Karpas-422 (cell line): Measurements from ENCODE around the gene WDR46. TPM values are rescaled to one million over a fixed set of nuclear protein-coding genes. Genes with fewer than 3 reads are reported as not detected.

Source experiments
- DNase-seq: peaks from one replicate; pipeline ENCODE4 v3.0.0-alpha.2; 2015
- H2AFZ ChIP-seq: fragments of 200-600 bp; sonication (generic); 2 replicates; pipeline ENCODE4 v1.6.1; 2014; ENCODE audit warnings: antibody characterized with exemption, low read length, mixed read lengths
- H3K27ac ChIP-seq: fragments of 200-600 bp; sonication (generic); 2 replicates; pipeline ENCODE4 v1.5.1; 2014; ENCODE audit warnings: mild to moderate bottlenecking, low read length, moderate library complexity
- H3K27me3 ChIP-seq: fragments of 200-600 bp; sonication (generic); 2 replicates; pipeline ENCODE4 v1.6.1; 2014; ENCODE audit warnings: low read length, mixed read lengths
- H3K36me3 ChIP-seq: fragments of 200-600 bp; sonication (generic); 2 replicates; pipeline ENCODE4 v1.6.1; 2014; ENCODE audit warnings: low read length, mixed read lengths; ENCODE audit not compliant: insufficient read depth
- H3K4me1 ChIP-seq: fragments of 200-600 bp; sonication (generic); 2 replicates; pipeline ENCODE4 v1.6.1; 2014; ENCODE audit warnings: mild to moderate bottlenecking, low read length, mixed read lengths
- H3K4me2 ChIP-seq: fragments of 200-600 bp; sonication (generic); 2 replicates; pipeline ENCODE4 v1.6.1; 2014; ENCODE audit warnings: low read length, low read depth, mild to moderate bottlenecking; ENCODE audit not compliant: poor library complexity, severe bottlenecking
- H3K4me3 ChIP-seq: fragments of 200-600 bp; sonication (generic); 2 replicates; pipeline ENCODE4 v1.5.1; 2014; ENCODE audit warnings: mild to moderate bottlenecking, antibody characterized with exemption, low read length, mixed read lengths
- H3K79me2 ChIP-seq: fragments of 200-600 bp; sonication (generic); 2 replicates; pipeline ENCODE4 v1.6.1; 2014; ENCODE audit warnings: mild to moderate bottlenecking, low read length, mixed read lengths
- H3K9ac ChIP-seq: fragments of 200-600 bp; sonication (generic); 2 replicates; pipeline ENCODE4 v1.6.0; 2014; ENCODE audit warnings: low read length
- H3K9me2 ChIP-seq: fragments of 200-600 bp; sonication (generic), shearing (Covaris generic); replicated peaks from 2 replicates; pipeline ENCODE4 v1.6.0; 2014; ENCODE audit warnings: mild to moderate bottlenecking, low read length, moderate library complexity; ENCODE audit not compliant: insufficient read depth
- H3K9me3 ChIP-seq: fragments of 300-700, 200-600 bp; sonication (generic); 2 replicates; pipeline ENCODE4 v1.6.1; 2014; ENCODE audit warnings: low read length, mixed read lengths
- H4K20me1 ChIP-seq: fragments of 200-600 bp; sonication (generic); 2 replicates; pipeline ENCODE4 v1.6.1; 2014; ENCODE audit warnings: mild to moderate bottlenecking, antibody characterized with exemption, low read length, low read depth; ENCODE audit not compliant: insufficient read depth
- total RNA-seq: library from RNA; depleted of rRNA; stranded (reverse); fragments of >200 nt; shearing (Covaris generic); gene quantifications from 2 replicates; pipeline ENCODE4 v1.2.3, GENCODE V29; 2014; ENCODE audit warnings: low replicate concordance

Gene WDR46
- total RNA-seq, 1 experiment from 2014 or later = 59.6 TPM

DNA sequence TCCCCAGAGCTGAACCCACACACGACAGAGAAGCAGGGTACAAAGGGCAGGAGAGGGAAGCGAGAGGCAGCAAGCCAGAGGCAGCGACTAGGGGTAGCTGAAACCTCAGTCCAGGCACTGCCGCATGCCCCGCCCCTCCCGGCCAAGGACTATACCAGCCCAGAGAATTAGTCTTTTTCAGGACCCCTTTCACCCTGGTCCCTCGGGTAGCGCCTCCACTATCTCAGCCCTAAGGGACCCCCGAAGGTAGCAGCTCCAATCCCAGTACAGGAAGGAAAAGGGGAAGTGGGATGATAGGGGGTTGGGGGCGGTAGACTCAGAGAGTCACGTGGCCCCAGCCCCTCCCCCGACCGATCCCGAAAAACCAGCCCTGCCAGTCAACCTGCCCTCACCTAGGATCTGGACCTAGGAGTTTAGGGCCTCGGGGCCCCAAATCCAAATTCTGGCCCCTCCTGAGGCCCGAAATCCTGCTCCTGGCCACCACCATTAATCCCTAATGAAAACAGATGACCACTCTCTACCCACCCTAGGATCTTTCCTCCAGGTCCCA lies 8.4 kb upstream of the WDR46 start:
- Histone ChIP-seq H3K27me3 (no peaks in the 10 kb centered on the region), H3K9me3 (no peaks in the 10 kb centered on the region), H3K4me2 (peak overlapping the region; percentile 79), H3K4me3 (peak overlapping the region; percentile 74), H3K79me2 (peaks cover 19% of the 10 kb centered on the region), H2AFZ (peak overlapping the region; percentile 24; the same call in 1 of the 2 replicates), H3K27ac (peak overlapping the region; percentile 92), H3K4me1 (peaks cover 20% of the 10 kb centered on the region), H3K9ac (peak overlapping the region; percentile 84), H4K20me1 (no peaks in the 10 kb centered on the region), H3K9me2 (no peaks in the 10 kb centered on the region), H3K36me3 (peaks cover 3% of the 10 kb centered on the region; the same call in 1 of the 2 replicates)
- peak; percentile 72 for DNase-seq

DNA sequence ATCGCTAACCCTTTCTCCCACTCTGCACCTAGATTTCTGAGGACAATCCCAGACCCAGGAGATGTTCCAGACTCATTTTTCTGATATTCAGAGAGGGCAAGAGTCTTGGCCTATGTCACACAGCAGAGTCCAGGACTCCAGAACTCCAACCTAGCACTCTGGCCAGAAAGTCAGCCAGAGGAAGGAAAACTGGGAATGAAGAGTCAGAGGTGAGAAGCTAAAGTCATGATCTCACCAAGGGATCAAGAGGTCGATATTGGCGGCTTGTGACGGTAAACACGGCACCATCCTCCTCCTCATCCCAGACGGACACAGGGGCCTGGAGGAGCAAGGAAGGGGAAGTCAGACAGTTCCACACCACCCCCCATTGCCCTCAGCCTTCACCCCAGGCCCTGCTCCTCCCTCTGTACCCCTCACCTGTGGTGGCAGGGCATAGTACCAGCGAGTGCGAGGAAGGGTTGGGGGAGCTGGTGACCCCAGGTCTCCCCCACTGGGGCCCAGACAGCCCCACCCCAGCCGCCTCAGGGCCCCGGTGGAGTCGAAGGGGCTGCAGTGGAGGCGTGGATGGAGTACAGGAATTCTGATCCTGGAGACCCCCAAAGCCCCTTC lies 7.9 kb upstream of the WDR46 start:
- Histone ChIP-seq H3K4me3 (peak overlapping the region; percentile 74), H3K9ac (peak overlapping the region; percentile 84), H3K36me3 (peaks cover 3% of the 10 kb centered on the region; the same call in 1 of the 2 replicates), H3K27me3 (no peaks in the 10 kb centered on the region), H4K20me1 (no peaks in the 10 kb centered on the region), H3K9me2 (no peaks in the 10 kb centered on the region), H3K4me2 (peak overlapping the region; percentile 79), H3K9me3 (no peaks in the 10 kb centered on the region), H3K79me2 (peaks cover 19% of the 10 kb centered on the region), H3K4me1 (peaks cover 20% of the 10 kb centered on the region), H3K27ac (peak overlapping the region; percentile 92), H2AFZ (no peak overlapping the region; the same call in 1 of the 2 replicates)
- DNase-seq = no peak

DNA sequence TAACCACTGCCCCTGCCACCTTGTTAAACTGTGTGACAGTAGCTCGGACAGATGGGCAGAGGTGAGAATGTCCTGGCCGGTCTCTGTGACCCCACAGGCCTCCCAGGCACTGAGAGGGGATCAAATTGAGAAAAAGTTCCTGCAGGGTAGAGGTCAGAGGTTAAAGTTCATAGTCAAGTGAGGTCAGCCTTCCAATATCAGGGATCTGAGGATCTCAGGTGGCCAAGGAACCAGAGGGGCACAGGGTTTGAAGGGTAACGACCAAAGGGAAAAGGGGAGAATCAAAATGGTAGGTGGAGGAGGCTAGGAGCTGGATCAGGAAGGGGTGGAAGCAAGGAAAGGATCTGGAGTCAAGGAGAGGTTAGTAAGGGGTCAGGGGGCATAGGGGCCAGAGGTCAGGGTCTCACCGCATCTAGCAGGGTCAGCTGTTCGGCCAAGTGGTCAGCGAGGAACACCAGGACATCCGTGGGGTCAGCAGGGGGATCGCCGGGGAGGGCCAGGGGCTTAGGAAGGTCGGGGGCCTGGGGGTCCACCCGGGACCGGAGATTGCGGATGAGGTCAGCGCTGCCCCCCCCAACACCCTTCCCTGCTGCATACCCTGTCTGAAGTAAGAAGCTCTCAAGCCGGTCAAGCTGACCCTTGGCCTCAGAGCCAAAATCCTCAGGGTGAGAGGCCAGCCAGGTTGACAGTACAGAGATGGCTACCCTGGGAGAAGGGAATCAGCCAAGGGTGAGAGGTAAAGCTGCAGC lies 6.8 kb upstream of the WDR46 start:
- H3K9me2 ChIP-seq = no peaks in the 10 kb centered on the region
- no peak overlapping the region for H3K27ac ChIP-seq
- H3K9me3 ChIP-seq = no peaks in the 10 kb centered on the region
- H3K4me2 ChIP-seq = no peak overlapping the region
- H3K79me2 ChIP-seq = peaks cover 27% of the 10 kb centered on the region
- no peak for DNase-seq
- H3K27me3 ChIP-seq = no peaks in the 10 kb centered on the region
- peaks cover 27% of the 10 kb centered on the region for H3K4me1 ChIP-seq
- no peak overlapping the region for H3K9ac ChIP-seq
- H3K4me3 ChIP-seq = no peak overlapping the region
- no peak overlapping the region for H2AFZ ChIP-seq
- H3K36me3 ChIP-seq = peaks cover 9% of the 10 kb centered on the region; the same call in 1 of the 2 replicates
- no peaks in the 10 kb centered on the region for H4K20me1 ChIP-seq

GRCh38 chr6:33294086-33294823 lies 5.2 kb upstream of the WDR46 start:
- H3K79me2 ChIP-seq = peaks cover 36% of the 10 kb centered on the region
- no peaks in the 10 kb centered on the region for H3K27me3 ChIP-seq
- H3K36me3 ChIP-seq = peaks cover 10% of the 10 kb centered on the region; the same call in 1 of the 2 replicates

DNA sequence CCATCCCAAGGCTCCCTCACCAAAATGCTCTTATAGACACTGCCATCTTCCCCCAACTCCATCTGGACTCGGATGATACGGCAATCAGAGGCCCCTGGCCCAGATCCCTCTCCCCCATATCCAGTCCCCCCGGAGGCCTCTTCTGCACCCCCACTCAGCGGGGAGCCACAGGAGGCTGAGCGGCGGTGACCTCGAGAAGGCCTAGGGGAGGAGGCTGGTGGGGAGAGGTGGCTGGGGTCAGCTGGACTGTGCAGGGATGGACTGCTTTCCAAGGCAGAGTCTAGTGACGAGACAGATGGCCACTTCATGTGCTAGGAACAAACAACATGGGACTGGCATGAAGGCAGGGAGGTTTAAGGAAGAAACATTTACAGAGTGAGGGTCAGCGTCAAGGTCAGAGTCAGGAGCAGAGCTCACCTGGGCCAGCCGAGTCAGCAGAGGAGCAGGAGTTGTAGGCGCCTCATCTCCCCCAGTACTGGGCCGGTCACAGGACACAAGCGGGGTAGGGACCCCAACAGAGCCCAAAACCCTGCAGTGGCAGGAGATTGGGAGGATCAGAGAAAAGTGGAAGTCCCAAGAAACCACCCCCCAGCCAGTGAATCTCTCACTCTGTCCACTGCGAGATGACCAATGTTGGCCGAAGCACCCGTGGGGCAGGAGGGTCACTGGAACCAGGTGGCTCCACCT lies 4.1 kb upstream of the WDR46 start:
- peaks cover 10% of the 10 kb centered on the region; the same call in 1 of the 2 replicates for H3K36me3 ChIP-seq

More at GRCh38 chr6:33294086-33294823, 5.2 kb upstream of the WDR46 start:
- H3K4me2 ChIP-seq = no peak overlapping the region
- no peaks in the 10 kb centered on the region for H4K20me1 ChIP-seq
- no peaks in the 10 kb centered on the region for H3K9me3 ChIP-seq
- no peak overlapping the region for H2AFZ ChIP-seq
- H3K4me1 ChIP-seq = peaks cover 26% of the 10 kb centered on the region
- DNase-seq = no peak
- H3K9me2 ChIP-seq = no peaks in the 10 kb centered on the region
- H3K4me3 ChIP-seq = no peak overlapping the region
- no peak overlapping the region for H3K9ac ChIP-seq
- H3K27ac ChIP-seq = no peak overlapping the region

DNA sequence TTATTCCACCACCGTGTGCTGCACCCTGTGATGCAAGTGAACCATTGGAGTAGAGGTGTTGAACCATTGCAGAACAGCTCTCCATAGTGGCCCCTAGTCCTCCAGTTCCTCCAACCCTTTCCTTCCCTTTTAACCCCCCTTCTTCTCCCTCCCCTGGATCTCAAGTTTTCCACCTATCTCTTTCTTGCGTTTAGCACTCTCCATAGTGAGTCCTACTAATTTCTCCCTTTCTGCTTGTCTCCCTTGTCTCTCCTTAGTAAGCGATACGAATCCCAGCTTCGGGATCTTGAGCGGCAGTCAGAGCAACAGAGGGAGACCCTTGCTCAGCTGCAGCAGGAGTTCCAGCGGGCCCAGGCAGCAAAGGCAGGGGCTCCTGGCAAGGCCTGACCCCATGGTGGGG lies 1.4 kb upstream of the WDR46 start:
- Histone ChIP-seq H3K9me2 (no peaks in the 10 kb centered on the region), H3K27me3 (no peaks in the 10 kb centered on the region), H3K27ac (no peak overlapping the region), H3K9ac (peak overlapping the region; percentile 88), H3K9me3 (no peaks in the 10 kb centered on the region), H2AFZ (no peak overlapping the region), H3K36me3 (peaks cover 25% of the 10 kb centered on the region; the same call in 1 of the 2 replicates), H3K79me2 (peaks cover 46% of the 10 kb centered on the region), H3K4me3 (peak overlapping the region; percentile 88), H3K4me1 (peaks cover 23% of the 10 kb centered on the region), H3K4me2 (peak overlapping the region; percentile 68), H4K20me1 (no peaks in the 10 kb centered on the region)
- DNase-seq = no peak

More for the DNA sequence above, 4.1 kb upstream of the WDR46 start:
- Histone ChIP-seq H3K9me3 (no peaks in the 10 kb centered on the region), H2AFZ (no peak overlapping the region), H3K9me2 (no peaks in the 10 kb centered on the region), H3K79me2 (peaks cover 44% of the 10 kb centered on the region), H3K4me2 (no peak overlapping the region), H4K20me1 (no peaks in the 10 kb centered on the region), H3K9ac (no peak overlapping the region), H3K27me3 (no peaks in the 10 kb centered on the region), H3K4me1 (peaks cover 27% of the 10 kb centered on the region), H3K27ac (no peak overlapping the region), H3K4me3 (no peak overlapping the region)
- no peak for DNase-seq

DNA sequence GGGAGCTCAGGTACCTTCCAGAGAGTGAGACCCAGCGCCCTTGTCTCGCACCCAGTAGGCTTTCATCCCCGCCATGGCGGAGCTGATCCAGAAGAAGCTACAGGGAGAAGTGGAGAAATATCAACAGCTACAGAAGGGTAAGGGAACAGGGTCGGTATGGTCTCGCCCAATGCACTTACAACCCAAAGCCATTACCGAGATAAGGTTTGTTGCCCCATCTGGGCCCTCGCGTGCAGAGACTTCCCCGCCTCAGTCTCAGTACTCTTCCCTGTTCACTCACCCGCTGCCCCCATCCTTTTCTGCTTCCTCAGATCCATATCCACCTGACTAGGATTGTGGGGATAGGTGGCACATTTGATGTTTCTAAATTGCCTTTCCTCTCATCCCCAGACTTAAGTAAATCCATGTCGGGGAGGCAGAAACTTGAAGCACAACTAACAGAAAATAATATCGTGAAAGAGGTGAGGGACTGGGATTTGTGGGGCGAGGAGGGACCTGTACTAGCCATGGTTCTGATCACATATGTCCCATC lies 811 bp upstream of the WDR46 start:
- Histone ChIP-seq H3K9ac (peak overlapping the region; percentile 88), H4K20me1 (no peaks in the 10 kb centered on the region), H3K36me3 (peaks cover 25% of the 10 kb centered on the region; the same call in 1 of the 2 replicates), H3K9me2 (no peaks in the 10 kb centered on the region), H3K27ac (peak overlapping the region; percentile 13; the same call in 1 of the 2 replicates), H3K4me3 (peak overlapping the region; percentile 88), H3K9me3 (no peaks in the 10 kb centered on the region), H2AFZ (no peak overlapping the region; the same call in 1 of the 2 replicates), H3K79me2 (peaks cover 46% of the 10 kb centered on the region), H3K27me3 (no peaks in the 10 kb centered on the region), H3K4me1 (peaks cover 23% of the 10 kb centered on the region), H3K4me2 (peak overlapping the region; percentile 68)
- no peak for DNase-seq
